HPDE6-E6E7 (cell line): ENCODE data around the gene DIAPH1.

Source experiments
- DNase-seq: peaks from one replicate; pipeline ENCODE4 v3.0.0; 2011; ENCODE audit warnings: missing footprints; ENCODE audit errors: extremely low spot score

DIAPH1 gene

DNA sequence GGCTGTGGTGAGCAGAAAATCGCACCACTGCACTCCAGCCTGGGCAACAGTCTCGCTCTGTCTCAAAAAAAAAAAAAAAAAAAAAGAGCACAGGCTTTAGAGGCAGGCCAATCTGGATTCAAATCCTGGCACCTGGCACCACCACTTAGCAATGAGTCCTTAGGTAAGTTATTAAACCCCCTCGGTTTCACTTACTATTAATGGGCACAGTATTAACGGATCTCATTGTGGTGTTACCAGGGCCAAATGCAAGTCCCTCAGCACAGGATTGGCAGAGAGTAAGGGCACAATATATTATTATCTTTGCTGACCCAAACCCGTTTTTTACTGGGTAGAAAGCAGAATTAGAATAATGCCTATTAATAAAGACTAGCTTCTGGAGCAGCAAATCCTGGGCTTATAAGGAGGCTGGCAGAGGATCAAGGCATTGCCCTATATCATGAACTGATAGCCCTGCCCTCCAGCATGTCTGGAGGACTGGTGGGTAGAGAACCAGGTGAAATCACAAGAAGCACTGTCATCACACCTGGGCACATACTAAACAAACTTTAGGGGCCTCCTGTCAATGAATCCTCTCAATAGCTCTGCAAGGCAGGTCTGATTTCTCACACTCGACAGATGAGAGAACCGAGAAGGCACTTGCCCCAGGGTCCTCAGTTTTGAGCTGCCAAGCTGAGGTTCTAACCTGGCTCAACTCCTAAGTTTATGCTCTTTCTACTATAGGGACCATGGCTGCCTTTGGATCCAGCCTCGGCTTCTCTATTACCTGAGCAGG is 112.2 kb downstream of the DIAPH1 start:
- no peak for DNase-seq

DNA sequence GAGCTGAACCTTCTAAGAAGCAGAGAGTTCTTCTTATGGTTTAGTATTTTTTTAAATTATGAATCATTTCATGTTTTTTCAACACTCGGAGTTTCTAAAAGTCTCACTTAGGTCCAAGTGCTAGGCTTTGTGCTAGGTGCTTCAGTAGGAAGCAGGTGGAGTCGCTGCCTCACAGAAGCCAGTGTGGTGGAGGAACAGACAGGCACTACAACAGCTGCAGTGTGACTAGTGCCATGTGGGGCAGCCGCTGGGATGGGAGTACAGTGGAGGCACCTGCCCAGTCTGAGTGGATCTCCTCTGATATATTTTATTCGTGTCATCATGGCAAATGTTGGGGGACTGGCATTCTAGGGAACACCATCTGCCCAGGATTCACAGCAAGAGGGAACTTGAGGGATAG is 114.6 kb downstream of the DIAPH1 start:
- no peak for DNase-seq

DNA sequence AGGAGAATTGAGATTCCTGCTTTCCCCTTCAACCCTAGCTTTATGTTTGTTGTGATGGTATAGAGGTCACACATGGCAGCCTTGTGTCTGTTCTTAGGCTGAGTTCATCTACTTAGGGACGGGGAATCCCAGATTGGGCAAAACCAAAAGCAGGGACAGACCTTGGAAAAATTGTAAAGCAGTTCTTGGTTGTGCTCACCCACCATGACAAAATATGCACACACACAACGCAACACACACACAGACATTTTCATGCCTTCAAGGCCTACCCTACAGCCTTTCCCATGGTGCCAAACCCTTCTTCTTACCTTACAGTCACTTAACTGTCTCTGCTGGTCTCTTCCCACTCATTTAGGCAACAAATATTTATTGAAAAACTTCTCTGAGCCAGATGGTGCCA is 115.1 kb downstream of the DIAPH1 start:
- no peak for DNase-seq

DNA sequence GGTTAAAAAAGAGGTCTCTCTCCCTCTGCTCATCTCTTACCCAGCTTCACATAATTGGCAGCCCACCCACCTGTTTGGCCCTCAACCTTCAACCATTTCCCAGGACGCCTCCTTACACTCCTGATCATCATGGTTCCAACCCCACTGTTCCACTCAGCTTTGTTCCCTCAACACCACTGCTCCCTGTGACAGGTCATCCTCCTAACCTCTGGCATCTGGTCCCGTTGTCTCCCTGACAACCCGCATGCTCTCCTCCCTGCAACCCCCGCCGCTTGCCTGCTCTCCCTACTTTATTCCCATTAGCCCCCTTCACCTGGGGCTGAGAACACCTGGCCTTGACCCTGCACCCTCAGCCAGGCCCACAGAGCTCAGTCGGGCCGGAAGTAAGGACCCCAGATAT is 117.0 kb downstream of the DIAPH1 start:
- DNase-seq = no peak

DNA sequence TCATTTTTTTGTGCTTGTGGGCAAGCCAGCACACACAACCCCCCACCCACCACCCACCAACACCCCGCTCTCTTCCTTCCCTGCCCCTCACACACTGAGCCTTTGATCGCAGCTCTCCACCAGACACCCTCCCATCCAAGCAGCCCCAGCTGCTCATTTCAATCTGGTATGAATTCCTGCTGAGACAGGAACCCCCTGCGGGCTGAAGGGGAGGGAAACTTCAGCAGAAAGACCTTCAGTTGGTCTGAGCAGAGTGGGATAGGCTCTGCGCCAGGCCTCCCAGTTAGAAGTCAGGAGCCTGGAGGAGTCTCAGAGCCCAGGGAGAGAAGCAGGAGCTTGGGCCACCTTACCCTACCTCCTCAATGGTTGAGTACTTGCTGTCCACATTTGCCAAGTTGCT is 122.8 kb downstream of the DIAPH1 start:
- no peak for DNase-seq

DNA sequence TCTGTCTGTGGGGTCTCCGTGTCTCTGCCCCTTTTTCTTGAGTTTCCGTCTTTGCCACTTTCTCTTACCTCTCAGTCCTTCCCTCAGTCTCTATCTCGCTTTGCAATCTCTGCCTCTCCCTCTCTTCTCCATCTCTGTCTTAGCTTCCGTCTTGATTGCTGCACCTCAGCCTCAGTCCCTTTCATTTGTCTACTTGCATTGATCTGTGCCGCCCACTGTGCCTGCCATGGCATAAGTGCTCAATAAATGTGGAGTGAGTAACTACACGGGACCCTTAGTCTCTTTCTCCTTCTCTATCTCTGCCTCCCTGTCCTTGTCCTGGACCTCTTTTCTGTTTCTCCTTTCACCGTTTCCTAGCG is 123.4 kb downstream of the DIAPH1 start:
- no peak for DNase-seq

DNA sequence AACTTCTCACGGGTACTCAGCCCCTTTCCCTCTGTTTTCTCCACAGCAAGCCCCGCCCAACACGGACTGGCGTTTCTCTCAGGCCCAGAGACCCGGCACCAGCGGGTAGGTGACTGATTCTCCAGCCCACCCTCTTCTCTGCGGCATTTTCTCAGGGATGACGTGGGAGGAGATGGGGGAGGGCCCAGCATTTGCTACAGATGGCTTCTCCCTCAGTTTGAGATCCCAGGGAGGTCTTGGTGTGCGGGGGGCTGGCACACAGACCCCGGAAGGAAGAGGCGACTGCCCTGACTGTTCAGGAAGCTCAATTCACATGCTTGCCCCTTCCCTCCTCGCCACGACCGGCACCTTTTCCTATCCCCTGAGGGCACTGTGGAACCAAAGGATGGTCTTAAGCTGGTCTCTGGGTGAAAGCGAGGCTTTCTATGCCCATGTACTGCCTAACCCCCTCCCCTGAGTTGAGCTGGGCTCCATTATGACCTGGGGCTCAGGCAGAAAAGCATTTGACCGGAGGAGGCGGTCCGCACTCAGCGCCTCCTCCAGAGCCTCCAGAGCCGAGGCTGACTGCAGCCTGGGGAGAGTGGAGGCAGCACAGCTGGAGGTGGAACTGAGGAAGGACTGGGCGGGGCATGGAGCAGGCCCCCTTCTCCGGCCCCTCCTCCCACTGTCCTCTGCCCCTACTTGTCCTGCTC is 123.9 kb downstream of the DIAPH1 start:
- no peak for DNase-seq

DNA sequence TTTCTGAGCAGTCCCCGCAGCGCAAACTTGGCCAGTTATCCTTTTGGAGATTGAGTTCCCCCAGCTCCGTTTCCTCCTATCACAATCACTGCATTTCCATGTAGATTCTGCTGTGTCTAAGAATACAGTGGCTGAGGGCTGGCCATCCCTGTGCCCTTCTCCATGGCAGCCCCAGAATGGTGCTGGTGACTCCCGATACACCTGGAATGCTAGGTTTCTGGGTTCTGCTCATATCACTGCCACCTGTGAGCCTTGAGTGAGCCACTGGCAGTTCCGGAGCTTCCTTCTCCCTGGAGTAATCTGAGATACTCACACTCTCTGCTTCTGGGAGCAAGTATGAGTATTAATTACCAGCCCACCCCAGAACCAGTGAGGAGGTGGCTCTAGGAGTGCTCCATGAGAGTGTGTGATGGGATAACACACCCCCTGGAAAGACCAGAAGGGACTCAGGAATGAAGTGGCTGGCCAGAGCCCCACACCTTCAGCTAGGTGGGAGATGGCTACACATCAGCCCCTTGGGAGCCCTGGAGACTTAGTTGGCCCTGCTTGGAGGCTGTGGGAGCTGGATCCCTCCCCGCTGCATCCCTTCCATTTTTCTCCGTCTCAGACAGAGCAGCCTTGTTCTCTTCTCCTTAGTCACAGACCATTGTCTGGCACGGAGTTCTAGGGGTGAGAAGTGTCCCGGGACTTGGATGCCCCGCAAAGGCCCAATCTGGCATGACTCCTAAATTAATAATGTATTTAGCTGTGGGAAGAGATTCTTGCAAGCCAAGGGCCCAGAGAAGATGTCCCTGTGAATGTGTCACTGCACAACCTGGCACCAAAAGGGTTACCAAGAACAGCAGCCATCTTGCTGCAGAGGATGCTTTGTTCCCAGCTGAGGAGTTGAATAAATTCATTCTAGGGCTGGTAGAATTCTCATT is 125.0 kb downstream of the DIAPH1 start:
- no peak for DNase-seq

DNA sequence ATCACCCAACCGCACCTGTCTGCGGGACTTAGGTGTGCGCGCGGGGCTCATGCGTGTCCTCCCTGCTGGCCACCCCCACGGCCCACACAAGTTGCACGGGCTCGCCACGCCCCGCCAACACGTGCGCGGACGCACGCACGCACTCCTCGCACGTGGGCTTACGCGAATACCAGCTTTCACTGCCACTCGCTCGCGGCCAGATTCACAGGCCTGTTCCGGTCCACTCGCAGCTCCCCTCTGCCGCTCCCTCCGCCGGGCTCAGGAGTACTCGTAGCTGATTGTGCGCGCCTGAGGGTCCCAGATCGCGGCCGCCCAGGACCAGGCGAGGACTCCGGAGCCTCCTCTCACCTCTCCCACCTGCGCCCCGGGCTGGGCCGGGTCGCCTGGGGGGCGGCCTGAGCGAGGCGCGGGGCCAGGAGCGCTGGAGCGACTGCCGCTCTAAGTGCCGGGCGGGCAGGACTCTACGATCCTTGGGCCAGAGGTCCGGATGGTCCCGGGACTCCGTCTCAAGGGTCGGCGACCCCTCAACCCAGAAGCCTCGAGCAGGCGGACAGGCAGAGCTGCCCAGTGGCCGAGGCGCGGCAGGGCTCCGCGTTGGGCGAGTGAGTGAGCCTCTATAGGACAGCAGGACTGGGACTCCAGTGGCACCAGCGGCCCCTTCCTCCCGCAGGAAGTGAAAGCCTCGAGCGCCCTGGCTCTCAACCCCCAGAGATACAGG is 126.5 kb downstream of the DIAPH1 start:
- DNase-seq = no peak

DNA sequence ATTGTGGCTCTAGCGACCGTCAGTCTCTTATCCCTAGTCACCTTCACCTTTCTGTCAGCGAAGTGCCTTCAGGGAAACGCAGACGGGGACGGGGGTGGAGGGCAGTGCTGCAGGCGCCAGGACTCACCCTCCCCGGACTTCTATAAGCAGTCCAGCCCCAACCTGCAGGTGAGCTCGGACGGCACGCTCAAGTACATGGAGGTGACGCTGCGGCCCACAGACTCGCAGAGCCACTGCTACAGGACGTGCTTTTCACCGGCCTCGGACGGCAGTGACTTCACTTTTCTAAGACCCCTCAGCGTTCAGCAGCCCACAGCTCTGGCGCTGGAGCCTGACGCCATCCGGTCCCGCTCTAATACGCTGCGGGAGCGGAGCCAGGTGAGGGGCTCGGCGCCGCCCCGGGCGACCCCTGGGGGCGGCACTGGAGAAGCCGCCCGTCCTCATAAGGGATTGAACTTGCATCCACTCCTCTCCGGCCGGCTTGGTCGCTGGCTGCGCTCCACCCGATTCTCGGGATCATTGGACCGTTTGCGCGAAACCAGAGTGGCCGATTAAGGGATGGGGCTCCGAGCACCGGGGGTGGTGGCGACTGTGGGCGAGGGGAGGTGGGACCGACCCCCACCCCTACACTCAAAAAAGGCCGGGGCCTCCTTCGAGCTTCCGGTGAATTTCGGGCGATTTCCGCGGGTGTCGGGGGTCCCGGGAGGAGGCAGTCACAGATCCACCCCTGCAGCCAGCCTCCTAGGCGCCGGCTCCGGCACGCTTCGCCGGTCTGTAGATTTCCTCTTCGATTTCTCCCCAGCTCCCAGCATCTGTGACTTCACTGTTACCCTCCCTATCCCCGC is 127.3 kb downstream of the DIAPH1 start:
- no peak for DNase-seq

DNA sequence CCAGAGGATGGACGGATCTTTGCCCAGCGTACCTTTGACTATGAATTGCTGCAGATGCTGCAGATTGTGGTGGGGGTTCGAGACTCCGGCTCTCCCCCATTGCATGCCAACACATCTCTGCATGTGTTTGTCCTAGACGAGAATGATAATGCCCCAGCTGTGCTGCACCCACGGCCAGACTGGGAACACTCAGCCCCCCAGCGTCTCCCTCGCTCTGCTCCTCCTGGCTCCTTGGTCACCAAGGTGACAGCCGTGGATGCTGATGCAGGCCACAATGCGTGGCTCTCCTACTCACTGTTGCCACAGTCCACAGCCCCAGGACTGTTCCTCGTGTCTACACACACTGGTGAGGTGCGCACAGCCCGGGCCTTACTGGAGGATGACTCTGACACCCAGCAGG is 128.0 kb downstream of the DIAPH1 start:
- DNase-seq = no peak

DNA sequence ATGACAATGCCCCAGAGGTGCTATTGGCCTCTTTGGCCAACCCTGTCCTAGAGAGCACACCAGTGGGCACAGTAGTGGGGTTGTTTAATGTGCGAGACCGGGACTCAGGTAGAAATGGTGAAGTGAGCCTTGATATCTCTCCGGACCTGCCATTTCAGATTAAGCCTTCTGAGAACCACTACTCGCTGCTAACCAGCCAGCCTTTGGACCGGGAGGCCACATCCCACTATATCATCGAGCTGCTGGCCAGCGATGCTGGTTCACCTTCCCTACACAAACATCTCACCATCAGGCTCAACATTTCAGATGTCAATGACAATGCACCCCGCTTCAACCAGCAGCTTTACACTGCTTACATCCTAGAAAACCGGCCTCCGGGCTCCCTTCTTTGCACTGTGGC is 128.5 kb downstream of the DIAPH1 start:
- DNase-seq = no peak

DNA sequence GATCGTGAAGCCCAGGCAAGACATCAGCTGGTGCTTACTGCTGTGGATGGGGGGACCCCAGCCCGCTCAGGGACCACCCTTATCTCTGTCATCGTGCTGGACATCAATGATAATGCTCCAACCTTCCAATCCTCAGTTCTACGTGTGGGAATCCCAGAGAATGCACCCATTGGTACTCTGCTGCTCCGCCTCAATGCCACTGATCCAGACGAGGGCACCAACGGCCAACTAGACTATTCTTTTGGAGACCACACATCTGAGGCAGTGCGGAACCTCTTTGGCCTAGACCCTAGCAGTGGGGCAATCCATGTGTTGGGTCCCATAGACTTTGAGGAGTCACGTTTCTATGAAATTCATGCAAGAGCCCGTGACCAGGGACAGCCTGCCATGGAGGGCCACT is 129.0 kb downstream of the DIAPH1 start:
- DNase-seq = no peak

DNA sequence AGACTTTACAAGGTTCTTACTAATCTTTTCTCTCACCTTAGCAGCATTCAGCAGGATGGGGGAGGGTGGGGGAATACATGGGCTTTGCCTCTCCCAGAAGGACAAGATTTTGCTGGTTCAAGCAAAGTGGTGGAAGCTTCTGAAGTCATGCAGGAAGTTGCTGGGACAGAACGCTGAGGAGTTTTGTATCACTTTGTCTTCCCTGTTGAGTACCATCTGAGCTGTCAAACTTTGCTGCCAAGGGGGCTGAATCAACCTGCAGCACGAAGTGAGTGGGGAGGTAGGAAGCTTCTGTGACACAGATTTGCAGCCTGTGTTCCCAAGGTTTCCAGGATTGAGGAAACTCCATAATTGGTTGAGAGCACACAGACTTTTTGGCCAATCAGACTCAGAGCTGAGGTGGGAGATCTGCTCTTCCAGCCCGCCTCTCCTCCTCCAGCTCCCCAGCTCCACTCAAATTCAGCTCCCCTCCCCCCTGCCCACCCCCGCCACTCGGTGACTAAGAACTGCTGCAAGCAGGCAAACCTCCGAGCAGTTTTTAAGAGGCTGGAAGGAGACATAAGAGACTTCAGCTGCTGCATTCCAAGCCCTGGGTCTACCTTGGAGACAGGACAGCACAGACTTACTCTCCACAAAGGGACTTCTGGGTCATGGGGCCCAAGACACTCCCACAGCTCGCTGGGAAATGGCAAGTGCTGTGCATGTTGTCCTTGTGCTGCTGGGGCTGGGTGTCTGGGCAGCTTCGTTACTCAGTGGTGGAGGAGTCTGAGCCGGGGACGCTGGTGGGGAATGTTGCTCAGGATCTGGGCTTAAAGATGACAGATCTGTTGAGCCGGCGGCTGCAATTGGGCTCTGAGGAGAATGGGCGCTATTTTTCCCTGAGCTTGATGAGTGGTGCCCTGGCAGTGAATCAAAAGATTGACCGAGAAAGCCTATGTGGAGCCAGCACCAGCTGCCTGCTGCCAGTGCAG is 129.9 kb downstream of the DIAPH1 start, which contains the start of gene PCDHGC5:
Gene PCDHGC5 (plus strand): TSS at position 491 of the 971 bp plus-strand sequence. CDS start 160 bp downstream, at position 651.
- peak; percentile 69 for DNase-seq

DNA sequence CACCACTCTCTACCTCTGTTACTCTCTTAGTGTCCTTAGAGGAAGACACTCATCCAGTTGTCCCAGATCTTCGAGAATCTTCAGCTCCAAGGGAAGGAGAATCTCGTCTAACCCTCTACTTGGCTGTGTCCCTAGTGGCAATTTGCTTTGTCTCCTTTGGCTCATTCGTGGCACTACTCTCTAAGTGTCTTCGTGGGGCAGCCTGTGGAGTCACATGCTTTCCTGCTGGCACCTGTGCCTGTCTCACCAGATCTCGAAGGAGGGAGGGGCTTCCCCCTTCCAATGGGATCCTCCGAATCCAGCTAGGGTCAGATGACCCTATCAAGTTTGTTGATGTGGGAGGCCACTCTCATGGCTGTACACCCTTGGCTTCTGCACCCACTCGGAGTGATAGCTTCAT is 131.7 kb downstream of the DIAPH1 start:
- no peak for DNase-seq

DNA sequence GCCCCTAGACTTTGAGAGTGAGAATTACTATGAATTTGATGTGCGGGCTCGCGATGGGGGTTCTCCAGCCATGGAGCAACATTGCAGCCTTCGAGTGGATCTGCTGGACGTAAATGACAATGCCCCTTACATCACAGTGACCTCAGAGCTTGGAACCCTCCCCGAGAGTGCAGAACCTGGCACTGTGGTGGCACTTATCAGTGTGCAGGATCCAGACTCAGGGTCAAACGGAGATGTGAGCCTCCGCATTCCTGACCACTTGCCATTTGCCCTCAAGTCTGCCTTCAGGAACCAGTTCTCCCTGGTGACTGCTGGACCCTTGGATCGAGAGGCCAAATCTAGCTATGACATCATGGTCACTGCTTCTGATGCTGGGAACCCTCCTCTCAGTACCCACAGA is 132.7 kb downstream of the DIAPH1 start:
- no peak for DNase-seq

DNA sequence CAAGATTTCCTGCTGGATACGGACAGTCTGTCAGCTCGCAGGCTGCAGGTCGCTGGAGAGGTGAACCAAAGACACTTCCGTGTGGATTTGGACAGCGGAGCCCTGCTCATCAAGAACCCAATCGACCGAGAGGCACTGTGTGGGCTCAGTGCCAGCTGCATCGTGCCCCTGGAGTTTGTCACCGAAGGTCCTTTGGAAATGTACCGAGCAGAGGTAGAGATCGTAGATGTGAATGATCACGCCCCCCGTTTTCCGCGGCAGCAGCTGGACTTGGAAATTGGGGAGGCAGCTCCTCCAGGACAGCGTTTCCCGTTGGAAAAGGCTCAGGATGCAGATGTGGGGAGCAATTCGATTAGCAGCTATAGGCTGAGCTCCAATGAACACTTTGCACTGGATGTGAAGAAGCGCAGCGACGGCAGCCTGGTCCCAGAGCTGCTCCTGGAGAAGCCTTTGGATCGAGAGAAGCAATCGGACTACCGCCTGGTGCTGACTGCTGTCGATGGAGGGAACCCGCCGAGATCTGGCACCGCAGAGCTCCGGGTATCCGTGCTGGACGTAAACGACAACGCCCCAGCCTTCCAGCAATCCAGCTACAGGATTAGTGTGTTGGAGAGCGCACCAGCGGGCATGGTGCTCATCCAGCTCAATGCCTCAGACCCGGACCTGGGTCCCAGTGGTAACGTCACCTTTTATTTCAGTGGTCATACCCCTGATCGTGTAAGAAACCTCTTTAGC is 133.3 kb downstream of the DIAPH1 start:
- no peak for DNase-seq

DNA sequence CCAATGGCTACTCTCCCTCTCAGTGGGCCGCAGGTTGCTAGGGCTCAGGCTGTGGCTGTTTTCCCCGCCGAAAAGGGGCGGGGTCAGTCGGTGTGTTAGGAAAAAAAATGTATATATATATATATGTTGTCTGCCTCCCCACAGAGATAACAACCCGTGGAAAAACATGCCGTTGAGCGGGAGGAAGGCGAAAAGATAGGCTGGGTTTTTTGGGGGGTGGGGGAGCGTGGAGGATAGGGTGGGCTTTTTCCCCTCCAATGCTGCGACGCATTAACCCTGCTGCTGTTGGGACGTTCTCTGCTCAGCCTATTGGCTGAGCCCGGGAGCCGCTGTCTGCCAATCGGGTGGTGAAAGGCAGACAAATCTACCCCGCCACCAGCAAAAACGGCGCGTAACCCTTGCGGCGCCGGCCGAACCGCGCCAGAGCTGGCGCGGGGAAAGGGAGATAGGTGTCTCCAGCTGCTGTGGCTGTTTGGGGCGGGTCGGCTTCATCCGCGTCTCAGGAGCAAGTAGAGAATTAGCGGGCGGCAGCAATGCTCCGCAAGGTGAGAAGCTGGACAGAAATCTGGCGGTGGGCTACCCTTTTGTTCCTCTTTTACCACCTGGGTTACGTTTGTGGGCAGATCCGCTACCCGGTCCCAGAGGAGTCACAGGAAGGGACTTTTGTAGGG is 134.0 kb downstream of the DIAPH1 start, which contains the start of gene PCDHGC4:
Gene PCDHGC4 (plus strand): TSS at position 390 of the 671 bp plus-strand sequence. CDS start 144 bp downstream, at position 534.
- no peak for DNase-seq
